SK-MEL-5 (cell line): ENCODE measurements around the gene MARK2. TPM values are rescaled to one million over a fixed set of nuclear protein-coding genes. Genes with fewer than 3 reads are reported as not detected.

ENCODE experiments used
- DNase-seq: peaks from one replicate; pipeline ENCODE4 v3.0.0-alpha.2; 2016; ENCODE audit warnings: low read depth, low spot score
- in situ Hi-C: cut with HindIII; loops from 2 replicates; pipeline ENCODE4 v1.10.0; 2016; ENCODE audit warnings: low sequenced_read_pairs, high pct_unique_total_duplicates, low pct_unique_long_range_greater_than_20kb
- total RNA-seq: library from RNA; depleted of rRNA; stranded (reverse); fragments of >200 nt; shearing (Covaris generic); gene quantifications from 2 replicates; pipeline ENCODE4 v1.2.3, GENCODE V29; 2014

MARK2 gene
- total RNA-seq, 1 experiment from 2014 or later, result 7.8 TPM

DNA sequence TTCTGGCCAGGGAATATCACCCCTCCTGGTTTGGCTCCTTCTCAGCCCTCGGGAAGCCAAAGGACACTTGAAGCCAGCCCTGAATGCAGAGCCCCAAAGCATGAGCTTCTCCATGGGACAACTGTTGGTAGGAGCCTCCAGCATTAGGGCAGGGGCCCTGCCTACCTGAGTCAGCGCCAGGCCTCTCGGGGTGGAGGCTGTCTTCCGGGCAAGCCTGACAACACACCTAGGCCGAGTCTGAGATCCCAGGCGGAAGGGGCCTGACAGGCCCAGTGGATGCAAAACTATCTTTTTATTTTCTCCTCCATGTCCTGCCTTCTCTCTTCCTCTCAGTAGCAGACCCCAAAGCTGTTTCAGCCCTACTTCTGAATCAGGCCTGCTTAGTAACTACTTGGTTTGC, 50.4 kb downstream of the MARK2 start:
- in situ Hi-C loops, result no loop called here
- no peak for DNase-seq

DNA sequence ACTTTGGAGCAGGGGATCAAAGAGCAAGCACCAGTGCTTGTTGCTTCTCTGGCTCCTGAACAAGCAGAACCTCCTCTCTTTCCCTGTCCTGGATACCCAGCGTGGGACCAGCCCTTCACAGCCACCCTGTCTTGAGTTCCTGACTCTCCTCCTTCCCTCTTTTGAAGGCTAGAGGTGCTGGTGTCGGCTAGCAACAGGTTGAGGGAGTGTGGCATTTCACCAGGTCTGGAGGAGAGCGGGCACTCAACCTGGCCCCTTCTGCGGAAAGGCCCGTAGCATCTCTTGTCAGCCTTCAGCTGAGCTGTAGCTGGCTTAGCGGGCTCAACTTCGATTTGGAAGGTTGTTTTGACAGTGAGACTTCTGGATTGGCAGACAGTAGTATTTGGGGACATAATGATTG, 51.5 kb downstream of the MARK2 start:
- in situ Hi-C loops, result no loop called here

DNA sequence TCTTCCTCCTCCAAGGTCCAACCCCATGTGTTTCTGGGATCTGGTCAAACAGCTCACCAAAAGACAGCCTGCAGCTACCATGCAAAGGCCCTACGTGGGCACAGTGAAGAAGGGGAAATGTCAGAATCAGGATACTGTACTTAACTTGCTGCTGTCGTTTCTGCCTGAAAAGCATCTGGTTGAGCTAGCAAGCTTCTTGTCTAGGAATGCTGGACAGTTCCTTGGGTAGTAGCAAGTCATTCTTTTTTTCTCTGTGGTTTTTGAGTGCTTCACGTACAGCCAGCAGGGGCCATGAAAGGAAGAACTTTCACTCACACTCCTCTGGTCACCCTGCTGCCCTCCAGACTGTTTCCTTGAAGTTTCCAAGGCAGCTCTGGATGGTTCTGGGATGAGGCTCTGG, 53.3 kb downstream of the MARK2 start:
- DNase-seq, result no peak
- in situ Hi-C loops, result no loop called here

More for the DNA sequence above, 51.5 kb downstream of the MARK2 start:
- DNase-seq, result no peak

DNA sequence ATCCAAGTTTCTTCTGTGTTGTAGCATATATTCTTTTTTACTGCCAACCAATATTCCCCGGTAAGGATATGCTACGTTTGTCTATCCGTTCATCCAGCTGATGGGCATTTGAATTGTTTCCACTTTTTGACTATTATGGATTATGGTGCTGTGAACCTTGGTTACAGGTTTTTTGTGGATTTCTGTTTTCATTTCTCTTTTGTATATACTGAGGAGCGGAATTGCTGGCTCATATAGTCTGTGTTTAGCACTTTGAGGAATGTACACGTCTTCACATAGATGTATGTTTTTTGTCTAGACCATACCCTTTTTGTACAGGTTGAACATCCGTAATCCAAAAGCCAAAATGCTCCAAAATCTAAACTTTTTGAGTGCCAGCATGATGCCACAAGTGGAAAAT, 54.4 kb downstream of the MARK2 start:
- in situ Hi-C loops, result no loop called here
- no peak for DNase-seq

DNA sequence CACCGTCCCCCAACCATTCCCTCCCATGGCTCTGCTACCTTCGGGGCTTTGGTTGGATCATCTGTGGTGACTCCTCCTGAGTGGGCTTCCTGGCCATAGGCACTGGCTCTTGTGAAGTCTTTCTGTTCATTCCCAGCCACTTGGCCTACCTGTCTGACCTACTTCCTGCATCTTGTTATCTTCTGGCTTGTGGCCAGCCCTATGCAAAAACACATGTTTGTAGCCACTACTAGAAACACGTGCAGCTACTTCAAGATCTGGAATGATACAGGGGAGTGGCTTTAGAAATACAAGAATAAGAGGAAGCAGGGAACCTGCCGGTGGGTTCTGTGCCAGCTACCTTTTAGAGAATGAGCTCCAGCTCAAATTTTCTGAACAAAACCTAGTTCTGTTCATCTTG, 57.2 kb downstream of the MARK2 start:
- no peak for DNase-seq
- in situ Hi-C loops, result no loop called here

DNA sequence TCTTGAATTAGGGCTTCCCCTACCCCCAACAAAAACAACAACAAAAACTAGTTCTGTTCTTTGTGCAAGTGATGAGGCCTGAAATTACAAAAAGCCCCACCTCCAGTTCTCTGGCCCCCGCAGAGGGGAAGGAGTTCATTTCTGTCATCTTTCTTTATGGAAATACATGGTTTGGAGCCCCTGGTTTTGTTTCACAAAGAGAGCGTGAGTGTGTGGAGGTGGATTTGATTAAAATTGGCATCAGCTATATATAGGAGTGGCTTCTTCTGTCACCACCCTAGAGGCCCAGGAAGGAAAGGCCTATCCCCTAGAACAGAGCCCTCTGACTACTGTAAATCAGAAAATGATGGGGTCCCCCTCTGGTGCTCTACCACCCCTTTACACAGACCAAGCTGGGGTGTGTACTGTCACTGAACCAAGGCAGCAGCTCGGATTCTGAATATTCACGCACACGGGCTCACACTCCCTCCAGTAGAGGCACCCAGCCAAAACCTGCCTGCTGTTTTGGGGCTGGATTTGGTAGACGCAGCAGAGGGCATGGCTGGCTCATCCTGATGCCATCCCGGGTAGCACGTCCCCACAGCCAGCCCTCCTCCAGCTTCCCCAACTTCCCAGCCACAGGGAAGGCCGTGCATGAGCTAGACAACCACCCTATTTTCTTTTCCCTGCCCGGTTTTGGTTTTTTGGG, 58.7 kb downstream of the MARK2 start:
- in situ Hi-C loops, result no loop called here
- no peak for DNase-seq

DNA sequence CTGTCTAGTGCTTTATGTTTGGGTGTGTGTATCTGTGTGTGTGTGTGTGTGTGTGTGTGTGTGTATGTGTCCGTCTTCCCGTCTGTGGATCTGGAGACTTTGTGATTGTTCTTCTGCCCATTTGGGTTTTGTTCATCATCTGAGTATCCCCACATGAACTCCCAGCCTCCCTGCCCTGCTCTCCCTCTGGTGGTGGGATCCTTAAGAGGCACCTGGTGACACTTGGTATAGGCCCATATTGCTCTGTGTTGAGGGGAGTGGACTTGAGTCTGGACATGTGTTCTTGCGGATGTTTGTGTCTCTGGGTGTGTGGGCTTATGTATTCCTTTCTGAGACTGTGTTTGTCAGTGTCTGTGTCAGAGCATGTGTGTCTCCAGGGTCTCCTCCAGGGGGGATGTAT, 62.8 kb downstream of the MARK2 start:
- DNase-seq, result peak; percentile 32
- in situ Hi-C loops, result no loop called here

DNA sequence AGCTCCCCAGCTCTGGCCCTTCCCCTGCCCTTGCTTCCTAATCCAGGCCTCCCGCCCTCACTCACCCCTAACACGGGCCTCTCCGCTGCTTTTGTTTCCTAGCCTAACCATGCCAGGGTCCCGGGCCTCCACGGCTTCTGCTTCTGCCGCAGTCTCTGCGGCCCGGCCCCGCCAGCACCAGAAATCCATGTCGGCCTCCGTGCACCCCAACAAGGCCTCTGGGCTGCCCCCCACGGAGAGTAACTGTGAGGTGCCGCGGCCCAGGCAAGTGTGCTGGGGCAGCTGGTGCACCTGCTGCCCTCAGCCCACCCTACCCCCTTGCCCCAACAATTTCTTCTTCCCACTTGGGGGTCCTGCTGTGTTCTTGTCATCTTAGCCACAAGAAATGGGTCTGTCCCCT, 65.0 kb downstream of the MARK2 start:
- no peak for DNase-seq
- in situ Hi-C loops, result no loop called here

DNA sequence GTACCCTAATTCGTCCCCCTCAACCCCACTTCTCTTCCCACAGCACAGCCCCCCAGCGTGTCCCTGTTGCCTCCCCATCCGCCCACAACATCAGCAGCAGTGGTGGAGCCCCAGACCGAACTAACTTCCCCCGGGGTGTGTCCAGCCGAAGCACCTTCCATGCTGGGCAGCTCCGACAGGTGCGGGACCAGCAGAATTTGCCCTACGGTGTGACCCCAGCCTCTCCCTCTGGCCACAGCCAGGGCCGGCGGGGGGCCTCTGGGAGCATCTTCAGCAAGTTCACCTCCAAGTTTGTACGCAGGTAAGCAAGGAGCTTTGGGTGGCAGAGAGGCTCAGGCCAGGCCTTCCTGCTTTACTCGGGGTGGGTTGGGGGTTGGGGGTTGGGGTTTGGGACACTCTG, 65.8 kb downstream of the MARK2 start:
- in situ Hi-C loops, result no loop called here
- no peak for DNase-seq

DNA sequence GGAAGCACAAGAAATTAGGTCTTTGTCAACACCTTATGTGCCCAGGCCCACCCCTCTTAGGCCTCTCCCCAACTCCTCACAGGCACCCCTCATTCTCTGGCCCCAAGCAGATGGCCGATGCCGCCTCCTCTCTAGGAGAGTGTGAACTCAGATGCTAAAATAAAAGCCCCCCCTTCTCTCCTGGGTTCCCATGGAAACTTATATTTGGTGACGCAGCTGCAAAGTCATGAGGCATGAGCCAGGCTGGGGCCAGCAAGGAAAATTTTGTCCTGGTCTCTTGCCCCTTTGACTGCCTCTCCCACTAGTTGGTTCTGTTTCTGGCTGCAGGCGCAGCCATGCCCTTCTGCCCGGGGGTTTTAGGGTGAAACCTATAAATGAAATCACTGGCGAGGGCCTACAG, 66.3 kb downstream of the MARK2 start:
- in situ Hi-C loops, result no loop called here

DNA sequence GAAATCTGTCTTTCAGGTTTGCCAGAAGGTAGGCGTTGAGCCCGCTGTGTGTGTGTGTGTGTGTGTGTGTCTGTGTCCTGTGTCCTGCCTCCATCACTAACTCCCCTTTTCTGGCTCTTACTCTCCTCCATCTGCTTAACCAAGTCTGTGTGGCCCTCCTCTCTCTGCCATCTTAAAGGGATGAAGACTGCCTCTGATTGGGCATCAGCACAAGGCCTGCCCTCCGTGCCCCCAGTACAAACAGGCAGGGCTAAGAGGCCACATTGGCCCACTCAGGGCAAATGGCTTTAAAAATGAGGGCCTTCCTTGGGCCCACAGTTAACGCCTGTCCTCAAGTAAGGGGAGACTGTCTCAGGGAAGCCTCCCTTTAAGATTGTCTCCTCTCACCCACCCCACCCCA, 67.2 kb downstream of the MARK2 start:
- in situ Hi-C loops, result no loop called here
- DNase-seq, result no peak

More for the DNA sequence above, 66.3 kb downstream of the MARK2 start:
- DNase-seq, result no peak

DNA sequence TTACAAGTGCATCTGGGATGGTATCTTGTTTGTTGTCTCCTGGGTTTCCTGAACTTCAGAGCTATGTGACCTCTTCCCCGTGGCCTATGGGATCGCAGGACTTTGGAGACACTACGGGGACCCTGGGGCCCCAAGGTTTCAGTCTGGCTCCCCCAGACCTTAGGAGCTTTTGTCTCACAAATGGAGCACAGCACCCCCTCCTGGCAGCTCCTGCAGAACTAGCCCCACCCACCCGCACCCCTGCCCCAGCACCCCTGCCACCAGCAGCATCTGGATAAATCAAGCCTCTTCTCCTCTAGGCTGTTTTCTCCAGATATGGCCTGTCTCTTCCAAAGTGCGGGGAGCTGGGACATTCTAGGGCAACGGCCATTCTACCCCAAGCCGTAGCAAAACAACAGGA, 67.7 kb downstream of the MARK2 start:
- in situ Hi-C loops, result no loop called here
- peak; percentile 23 for DNase-seq

DNA sequence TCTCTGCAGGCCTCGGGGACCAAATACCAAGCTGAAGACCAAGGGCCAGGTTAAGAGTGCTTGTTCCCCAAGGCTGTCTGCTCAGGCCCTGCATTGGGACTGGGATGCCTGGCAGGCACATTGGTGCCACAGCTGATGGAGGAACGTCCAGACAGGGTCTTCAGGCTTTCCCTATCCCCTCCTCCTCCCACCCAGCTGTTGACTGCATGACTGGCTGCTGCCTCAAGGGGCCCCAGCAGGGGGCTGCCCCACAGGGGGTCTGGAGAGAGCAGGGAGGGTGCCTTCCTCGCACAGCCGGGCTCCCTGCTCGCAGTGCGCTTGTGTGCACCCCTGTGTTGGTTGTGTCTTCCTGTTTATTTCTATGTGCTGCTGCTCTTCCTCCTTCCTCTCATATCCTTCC, 68.2 kb downstream of the MARK2 start:
- in situ Hi-C loops, result no loop called here
- DNase-seq, result no peak

DNA sequence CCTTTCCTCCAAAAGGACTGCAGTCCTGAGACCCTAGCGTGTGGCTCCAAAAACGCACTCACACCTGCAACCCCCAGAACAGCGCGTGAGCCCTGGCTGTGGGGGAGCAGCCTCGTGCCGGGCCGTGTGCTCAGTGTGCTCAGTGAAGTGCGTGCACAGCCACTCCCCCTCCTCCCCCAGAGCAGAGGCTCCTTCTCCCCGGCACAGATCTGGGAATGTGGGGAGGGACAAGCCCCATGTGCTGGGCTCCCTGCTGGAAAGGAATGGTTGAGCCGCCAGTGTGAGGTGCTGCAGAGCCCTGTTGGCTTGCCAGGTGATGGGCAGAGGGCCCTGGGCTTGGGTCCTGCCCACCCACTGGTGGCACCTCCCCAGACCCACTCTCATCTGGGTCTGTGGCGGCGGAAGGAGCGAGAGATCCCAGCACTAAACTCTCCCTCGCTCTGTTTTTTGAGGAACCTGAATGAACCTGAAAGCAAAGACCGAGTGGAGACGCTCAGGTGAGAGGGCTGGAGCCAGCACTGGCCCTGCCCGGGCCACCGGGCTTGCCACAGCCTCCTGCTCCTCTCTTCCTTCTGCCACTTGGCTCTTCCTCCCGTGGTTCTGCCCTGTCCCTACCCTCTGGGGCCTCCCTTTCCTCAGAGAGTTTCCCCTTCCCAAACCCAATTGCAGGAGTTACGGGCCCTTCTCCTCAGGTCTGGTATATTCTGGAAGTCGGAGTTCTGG, 69.1 kb downstream of the MARK2 start:
- in situ Hi-C loops, result no loop called here
- DNase-seq, result no peak

DNA sequence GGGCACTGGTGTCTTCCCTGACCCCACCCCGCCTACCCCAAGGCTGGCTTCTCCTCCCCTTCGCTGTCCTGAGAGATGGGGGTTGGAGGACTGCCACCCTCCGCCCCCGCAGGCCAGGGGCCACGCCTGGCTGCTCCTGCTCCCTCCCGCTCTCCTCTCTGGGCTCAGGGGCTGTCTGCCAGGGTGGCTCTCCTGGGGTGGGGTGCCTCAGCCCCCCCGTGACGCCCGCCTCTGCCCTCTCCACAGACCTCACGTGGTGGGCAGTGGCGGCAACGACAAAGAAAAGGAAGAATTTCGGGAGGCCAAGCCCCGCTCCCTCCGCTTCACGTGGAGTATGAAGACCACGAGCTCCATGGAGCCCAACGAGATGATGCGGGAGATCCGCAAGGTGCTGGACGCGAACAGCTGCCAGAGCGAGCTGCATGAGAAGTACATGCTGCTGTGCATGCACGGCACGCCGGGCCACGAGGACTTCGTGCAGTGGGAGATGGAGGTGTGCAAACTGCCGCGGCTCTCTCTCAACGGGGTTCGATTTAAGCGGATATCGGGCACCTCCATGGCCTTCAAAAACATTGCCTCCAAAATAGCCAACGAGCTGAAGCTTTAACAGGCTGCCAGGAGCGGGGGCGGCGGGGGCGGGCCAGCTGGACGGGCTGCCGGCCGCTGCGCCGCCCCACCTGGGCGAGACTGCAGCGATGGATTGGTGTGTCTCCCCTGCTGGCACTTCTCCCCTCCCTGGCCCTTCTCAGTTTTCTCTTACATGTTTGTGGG, 69.9 kb downstream of the MARK2 start:
- no peak for DNase-seq
- in situ Hi-C loops, result no loop called here

DNA sequence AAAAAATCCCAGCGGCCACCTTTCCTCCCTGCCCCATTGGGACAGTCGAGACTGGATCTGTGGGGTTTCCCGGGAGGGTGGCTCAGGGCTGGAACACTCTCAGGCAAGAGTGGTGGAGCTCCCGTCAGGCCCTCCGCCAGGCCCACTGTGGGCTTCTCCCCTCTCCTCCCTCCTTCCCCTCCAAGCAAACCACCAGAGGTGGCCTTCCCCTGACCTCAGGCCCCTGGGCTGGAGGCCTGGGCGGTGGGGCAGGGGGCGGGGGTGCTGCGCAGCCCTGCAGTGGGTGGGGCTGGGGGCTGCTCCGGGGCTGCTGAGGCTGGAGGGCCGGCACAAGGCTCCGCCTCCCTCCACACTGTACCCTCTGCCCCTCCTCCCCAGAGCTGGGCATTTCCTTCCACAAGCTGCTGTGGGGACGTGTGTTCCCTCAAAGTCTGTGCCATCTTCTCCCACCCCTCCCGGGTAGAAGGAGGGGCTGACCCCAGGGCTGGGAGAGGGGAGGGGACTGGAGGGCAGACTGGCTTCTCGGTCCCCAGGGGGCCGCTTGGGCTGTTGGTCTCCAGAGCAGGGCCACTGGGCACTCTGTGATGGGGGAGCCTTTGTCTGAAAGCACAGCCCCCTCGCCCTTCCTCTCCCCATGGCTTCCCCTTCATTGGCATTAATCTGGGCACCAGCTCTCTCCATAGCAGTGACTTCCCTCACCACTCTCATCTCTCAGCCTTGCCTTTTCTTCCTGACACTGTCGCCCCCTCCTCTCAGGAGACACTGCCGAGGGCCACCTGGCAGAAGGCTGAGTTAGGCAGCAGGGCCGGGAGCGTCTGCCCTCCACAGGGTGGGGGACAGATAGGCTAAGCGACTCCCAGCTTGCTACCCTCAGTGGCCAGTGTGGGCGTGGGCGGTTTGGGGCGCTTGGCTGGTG, 70.9 kb downstream of the MARK2 start:
- in situ Hi-C loops, result no loop called here
- DNase-seq, result no peak

DNA sequence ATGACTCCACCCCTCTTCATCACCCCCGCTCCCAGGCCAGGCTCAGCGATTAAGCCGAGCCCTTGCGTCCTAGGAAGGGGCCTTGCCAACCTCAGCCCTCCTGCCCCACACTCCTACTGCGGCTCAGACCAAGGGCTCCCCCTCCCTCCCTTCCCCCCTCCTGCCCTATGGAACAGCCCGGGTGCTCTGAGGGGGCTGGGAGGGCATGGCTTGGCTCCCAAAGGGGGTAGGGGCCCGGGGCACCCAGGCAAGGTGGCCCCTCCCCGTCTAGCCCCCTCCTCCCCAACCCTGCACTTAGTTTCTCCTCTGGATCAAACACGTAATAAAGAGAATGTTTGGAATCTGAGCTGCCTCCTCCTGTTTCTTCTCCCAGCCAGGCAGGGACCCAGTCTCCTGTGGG, 71.8 kb downstream of the MARK2 start:
- DNase-seq, result no peak
- in situ Hi-C loops, result no loop called here

DNA sequence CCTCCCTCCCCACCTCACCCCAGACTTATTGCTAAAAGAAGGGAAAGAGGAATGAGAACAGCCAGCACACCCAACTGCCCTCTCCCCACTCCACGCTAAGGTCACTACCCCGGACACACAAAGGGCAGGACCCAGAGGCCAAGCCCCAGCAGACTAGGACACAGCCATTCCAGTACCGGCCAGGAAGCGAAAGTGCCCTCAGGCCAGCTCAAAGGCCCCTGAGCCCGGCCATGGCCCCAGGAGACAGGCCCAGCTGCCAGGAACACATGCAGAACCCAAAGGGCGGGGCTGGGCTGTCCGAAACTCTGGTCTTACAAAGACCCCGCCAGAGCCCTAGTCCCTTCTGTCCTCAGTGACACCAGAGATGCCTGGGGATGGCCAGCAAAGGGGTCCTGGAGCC, 72.5 kb downstream of the MARK2 start:
- DNase-seq, result no peak

More for the DNA sequence above, 72.5 kb downstream of the MARK2 start:
- in situ Hi-C loops, result no loop called here
